Thymus (tissue), 11 donors: ENCODE results near the gene MAPT. TPM values are rescaled to one million over a fixed set of nuclear protein-coding genes. Genes with fewer than 3 reads are reported as not detected.
A peak's percentile ranks its signal among the peaks of the same experiment; 100 is the strongest.

Source experiments
- DNase-seq, 9 donors: peaks; one replicate each; pipeline ENCODE4 v3.0.0-alpha.2; 2013; ENCODE audit warnings: low spot score in 9 of 9, low read depth in 6 of 9, missing footprints in 1 of 9
- H3K27ac ChIP-seq, 2 donors: one replicate each; pipeline ENCODE4 v1.5.1; 2013; ENCODE audit warnings: control low read depth in 1 of 2, low read depth in 1 of 2, low read length in 1 of 2, mild to moderate bottlenecking in 1 of 2, moderate library complexity in 1 of 2
- H3K27me3 ChIP-seq, 2 donors: one replicate each; pipeline ENCODE4 v1.5.1; 2013; ENCODE audit warnings: low read length in 1 of 2; ENCODE audit not compliant: control insufficient read depth in 2 of 2, insufficient read depth in 1 of 2
- H3K36me3 ChIP-seq, 2 donors: one replicate each; pipeline ENCODE4 v1.5.1; 2013; ENCODE audit warnings: low read length in 1 of 2, mild to moderate bottlenecking in 1 of 2, moderate library complexity in 1 of 2; ENCODE audit not compliant: control insufficient read depth in 2 of 2, insufficient read depth in 2 of 2
- H3K4me1 ChIP-seq, 2 donors: one replicate each; pipeline ENCODE4 v1.5.1; 2013; ENCODE audit warnings: low read length in 2 of 2; ENCODE audit not compliant: control insufficient read depth in 2 of 2, insufficient read depth in 2 of 2
- H3K4me3 ChIP-seq, 2 donors: one replicate each; pipeline ENCODE4 v1.5.1; 2013; ENCODE audit warnings: low read length in 2 of 2, control low read depth in 1 of 2, mild to moderate bottlenecking in 1 of 2
- H3K9me3 ChIP-seq, 2 donors: one replicate each; pipeline ENCODE4 v1.5.1; 2013; ENCODE audit warnings: low read length in 1 of 2, mild to moderate bottlenecking in 1 of 2; ENCODE audit not compliant: control insufficient read depth in 2 of 2, insufficient read depth in 1 of 2
- WGBS: extraction: QIAGEN DNeasy Blood & Tissue Kit; methylation state at CpG from one replicate; pipeline ENCODE4 v1.1.7; 2013; 5-methylcytosine and 5-hydroxymethylcytosine counted together
- polyA plus RNA-seq: library from polyadenylated mRNA; stranded (reverse); fragments of 200-250 nt; gene quantifications from one replicate; pipeline ENCODE4 v1.2.3, GENCODE V29; 2013
- total RNA-seq: library from RNA; stranded (reverse); fragments of 120-200 nt; gene quantifications from one replicate; pipeline ENCODE4 v1.2.4, GENCODE V29; 2013
- donor health status: healthy.

MAPT gene
- total and polyA plus RNA-seq, 2 donors, result 0.57 to 0.84 TPM

DNA sequence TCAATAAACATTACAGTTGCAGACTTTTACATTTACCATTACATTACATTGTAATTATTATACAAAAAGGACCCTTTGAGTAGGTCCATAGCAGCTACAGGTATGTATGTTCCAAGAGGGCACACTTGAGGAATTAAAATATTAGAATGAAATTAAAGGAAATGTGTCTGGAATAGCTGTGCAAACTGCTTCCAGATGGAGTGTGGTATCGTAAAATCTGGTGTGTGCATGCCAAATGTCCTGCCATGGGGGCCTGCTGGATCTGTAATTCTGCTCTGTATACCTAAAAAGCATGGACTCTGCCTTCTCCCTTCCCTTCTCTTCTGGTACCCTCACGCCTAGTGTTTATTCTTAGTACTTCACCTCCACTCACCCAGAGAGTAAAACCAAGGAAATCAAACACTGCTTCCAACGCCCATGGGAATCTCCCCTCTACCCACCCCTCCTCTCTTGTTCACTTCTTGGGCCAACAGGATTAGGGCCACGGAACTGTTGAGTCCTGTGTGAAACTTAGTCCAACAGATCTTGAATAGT is 143.4 kb downstream of the MAPT start:
- Histone ChIP-seq H3K9me3 (no peaks in the 10 kb centered on the region), H3K4me3 (no peak overlapping the region), H3K36me3 (peaks cover 68 to 93% of the 10 kb centered on the region in 2 donors), H3K4me1 (no peaks in the 10 kb centered on the region), H3K27me3 (no peaks in the 10 kb centered on the region), H3K27ac (no peak overlapping the region)
- DNase-seq, result no peak
- 96% methylated on average over 4 of the region's 4 CpGs for WGBS

DNA sequence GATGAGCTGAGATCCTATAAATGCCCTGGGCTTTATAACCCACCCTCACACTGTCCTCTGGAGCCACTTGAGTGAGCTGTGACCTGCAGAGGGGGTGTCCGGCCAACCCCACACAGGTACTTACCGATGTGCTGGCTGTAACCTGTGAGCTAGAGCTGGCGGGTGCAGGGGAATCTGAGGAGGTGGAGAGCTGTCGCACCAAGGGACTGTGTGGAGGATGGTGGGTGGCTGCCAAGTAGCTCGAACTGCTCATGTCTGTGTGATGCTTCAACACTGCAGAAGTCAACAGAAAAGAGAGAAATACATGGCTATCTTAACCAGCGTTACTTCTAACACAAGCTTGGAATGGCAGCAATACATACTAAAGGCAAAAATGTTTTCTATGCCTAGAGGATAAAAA is 144.1 kb downstream of the MAPT start:
- Histone ChIP-seq H3K4me1 (no peaks in the 10 kb centered on the region), H3K4me3 (no peak overlapping the region), H3K36me3 (peaks cover 68 to 93% of the 10 kb centered on the region in 2 donors), H3K9me3 (no peaks in the 10 kb centered on the region), H3K27ac (no peak overlapping the region), H3K27me3 (no peaks in the 10 kb centered on the region)
- DNase-seq, result no peak
- 98% methylated on average over 6 of the region's 6 CpGs for WGBS

DNA sequence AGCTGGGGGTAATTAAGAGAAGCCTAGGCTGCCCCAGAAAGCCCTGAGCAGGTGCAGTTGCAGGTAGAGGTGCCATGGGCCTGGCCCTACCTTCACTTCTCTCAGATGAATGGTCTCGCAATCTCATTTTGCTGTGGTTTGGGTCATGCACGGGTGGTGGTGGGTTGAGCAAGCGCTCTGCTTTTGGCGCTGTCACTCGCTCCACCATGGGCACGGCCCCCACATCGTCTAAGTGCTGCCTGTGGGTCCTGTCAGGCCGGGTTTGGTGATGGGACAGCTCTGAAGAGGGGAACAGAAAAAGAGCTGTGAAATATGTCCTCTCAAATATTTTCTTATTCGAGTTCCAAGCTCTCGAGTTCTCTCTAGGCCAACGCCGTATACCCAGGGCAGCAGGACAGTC is 144.6 kb downstream of the MAPT start:
- Histone ChIP-seq H3K36me3 (peaks cover 67 to 93% of the 10 kb centered on the region in 2 donors), H3K4me1 (no peaks in the 10 kb centered on the region), H3K27me3 (no peaks in the 10 kb centered on the region), H3K4me3 (no peak overlapping the region), H3K27ac (no peak overlapping the region), H3K9me3 (no peaks in the 10 kb centered on the region)
- DNase-seq, result no peak
- WGBS, result 97% methylated on average over 12 of the region's 12 CpGs

DNA sequence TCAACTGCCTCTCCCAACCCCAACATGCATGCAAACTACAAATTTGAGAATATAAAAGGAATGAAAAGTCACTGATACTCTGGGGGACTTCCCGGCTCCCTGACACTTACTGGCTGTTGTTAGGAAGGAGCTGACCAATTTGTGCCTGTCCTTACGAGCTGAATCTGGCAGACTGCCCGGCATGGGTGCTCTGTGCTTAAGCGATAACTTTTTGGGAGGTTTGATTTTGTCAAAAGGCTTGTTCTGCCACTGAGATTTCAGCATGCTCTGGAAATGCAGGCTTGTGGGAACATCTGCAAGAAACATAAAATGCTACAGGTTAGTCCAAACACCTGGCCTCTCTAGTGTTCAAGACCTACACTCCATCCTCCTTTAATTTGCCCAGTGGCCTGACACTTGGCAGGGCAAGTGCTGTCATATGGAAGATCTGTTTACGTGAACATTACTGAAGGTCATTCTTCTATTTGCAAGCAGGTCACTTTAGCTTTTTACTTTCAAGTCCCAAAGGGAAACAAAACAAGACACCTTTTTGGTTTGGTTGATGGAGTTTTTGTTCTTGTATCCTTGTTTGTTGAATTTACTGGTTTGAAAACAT is 145.3 kb downstream of the MAPT start:
- peaks cover 65 to 93% of the 10 kb centered on the region in 2 donors for H3K36me3 ChIP-seq
- no peaks in the 10 kb centered on the region for H3K4me1 ChIP-seq
- no peak overlapping the region for H3K4me3 ChIP-seq
- 96% methylated on average over 5 of the region's 5 CpGs for WGBS
- DNase-seq, result no peak
- H3K27me3 ChIP-seq, result no peaks in the 10 kb centered on the region
- no peak overlapping the region for H3K27ac ChIP-seq
- H3K9me3 ChIP-seq, result no peaks in the 10 kb centered on the region

DNA sequence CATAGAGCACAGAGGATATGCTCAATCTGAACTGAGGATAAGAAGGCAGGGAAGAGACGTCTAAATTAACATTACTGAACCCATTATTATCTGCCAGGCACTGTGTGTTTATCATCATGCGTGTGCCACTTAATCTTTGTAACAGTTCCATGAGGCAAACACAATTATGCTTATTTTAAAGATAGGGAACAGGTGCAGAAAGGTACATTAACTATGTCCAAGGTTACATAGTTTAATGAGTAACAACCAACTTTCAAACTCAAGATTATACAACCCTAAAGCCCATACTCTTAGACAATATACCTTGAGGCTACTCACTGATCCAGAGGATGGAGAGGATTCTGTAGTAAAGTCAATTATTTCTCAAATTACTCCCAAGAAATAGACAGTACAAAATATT is 147.9 kb downstream of the MAPT start:
- 98% methylated on average over 2 of the region's 2 CpGs for WGBS
- Histone ChIP-seq H3K9me3 (no peaks in the 10 kb centered on the region), H3K27me3 (no peaks in the 10 kb centered on the region), H3K27ac (no peak overlapping the region), H3K36me3 (peaks cover 61 to 87% of the 10 kb centered on the region in 2 donors), H3K4me1 (no peaks in the 10 kb centered on the region), H3K4me3 (no peak overlapping the region)
- DNase-seq, result no peak

DNA sequence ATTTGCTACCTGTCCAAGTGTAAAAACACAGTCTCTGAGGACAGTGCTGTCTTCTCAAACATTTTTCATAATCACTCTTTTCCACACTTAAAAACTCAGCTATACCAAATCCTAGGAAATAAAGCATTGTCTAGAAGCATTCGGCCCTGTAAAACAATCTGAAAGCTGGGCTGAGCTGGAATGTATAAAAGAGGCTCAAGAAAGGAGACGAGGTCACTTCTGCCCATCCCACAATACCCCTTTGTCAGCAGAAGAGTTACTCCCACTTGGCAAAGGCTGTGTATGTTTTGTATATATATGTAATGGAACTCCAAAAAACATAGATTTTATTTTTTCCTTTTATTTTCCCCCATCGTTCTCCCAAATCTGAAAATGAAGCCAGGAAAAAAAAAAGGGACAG is 148.6 kb downstream of the MAPT start:
- Histone ChIP-seq H3K27ac (no peak overlapping the region), H3K36me3 (peaks cover 65 to 87% of the 10 kb centered on the region in 2 donors), H3K4me1 (no peaks in the 10 kb centered on the region), H3K4me3 (no peak overlapping the region), H3K9me3 (no peaks in the 10 kb centered on the region), H3K27me3 (no peaks in the 10 kb centered on the region)
- DNase-seq, result no peak
- WGBS, result 93% methylated on average over 3 of the region's 3 CpGs

DNA sequence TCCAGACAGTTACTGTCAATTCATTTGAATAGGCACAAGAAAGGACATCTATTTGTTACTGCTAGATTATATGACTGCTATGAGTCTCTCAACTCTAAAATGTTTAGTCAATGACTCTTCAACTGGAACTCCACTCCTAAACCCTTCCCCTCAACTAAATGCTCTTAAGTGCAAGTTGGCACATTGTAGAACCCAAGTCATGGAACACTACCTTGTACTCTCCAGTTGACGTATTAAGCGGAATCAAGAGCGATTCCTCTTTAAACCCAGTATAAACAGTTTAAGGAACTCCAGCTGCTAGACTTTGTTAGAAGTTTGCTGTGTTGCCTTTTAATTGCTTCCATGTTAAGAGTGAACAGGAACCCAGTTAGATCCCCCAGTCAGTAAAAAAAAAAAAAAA is 149.3 kb downstream of the MAPT start:
- Histone ChIP-seq H3K36me3 (peaks cover 65 to 86% of the 10 kb centered on the region in 2 donors), H3K4me3 (no peak overlapping the region)
- 96% methylated on average over 3 of the region's 3 CpGs for WGBS

DNA sequence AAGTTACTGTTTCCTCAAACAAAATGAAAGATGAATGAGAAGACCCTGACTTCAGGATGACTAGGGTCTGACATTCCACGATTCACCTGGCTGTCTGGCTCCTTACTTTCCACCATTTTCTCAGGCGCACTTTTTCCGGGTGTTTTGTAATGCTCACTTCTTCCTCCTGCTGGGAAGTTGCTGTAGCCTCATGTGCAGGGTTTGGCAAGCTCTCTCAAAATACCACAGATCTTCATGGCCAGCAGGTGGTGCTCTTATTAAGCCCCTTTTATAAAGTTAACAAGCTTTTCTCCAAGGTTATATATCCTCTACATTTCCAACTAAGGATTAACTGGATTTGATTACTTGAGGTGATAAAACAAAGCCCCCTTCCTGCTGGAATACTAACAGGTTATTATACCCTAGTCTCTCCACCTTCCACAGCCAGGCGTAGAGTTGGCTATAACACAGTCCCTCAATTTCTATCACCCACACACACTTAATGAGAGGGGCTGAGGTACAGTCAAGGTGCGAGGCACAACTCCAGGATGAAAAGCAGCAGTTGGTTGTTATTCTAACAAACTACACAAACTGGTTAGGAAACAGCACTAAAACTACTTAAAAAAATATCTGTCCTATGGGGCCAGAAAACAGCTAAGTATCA is 150.1 kb downstream of the MAPT start:
- Histone ChIP-seq H3K27ac (peak overlapping the region in 1 of 2 donors; percentile 58), H3K36me3 (peaks cover 60 to 85% of the 10 kb centered on the region in 2 donors)
- peak; percentile 33 to 82 (median 52) for DNase-seq

More for the DNA sequence above, 149.3 kb downstream of the MAPT start:
- no peaks in the 10 kb centered on the region for H3K27me3 ChIP-seq
- H3K4me1 ChIP-seq, result no peaks in the 10 kb centered on the region
- no peak overlapping the region for H3K27ac ChIP-seq
- DNase-seq, result no peak
- H3K9me3 ChIP-seq, result no peaks in the 10 kb centered on the region

DNA sequence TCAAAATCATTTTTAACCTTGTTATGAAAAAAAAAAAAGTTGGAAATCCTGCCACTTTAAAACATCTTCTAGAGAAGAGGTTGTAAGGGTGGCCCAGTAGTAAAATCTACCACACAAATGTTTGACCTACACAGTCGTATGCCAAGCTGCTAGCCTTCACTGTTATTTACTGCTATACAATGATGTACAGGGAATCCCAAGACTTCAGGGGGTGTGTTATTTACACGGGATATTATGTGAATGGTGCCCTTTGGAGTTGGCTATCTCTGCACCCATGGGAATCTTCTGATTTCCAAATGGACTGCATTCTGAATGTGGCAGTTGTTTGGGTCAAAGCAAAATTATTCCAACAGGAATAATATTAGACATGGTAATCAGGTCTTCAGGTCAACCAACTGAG is 150.6 kb downstream of the MAPT start:
- H3K36me3 ChIP-seq, result peaks cover 61 to 86% of the 10 kb centered on the region in 2 donors
- WGBS, result 91% methylated on average over 2 of the region's 2 CpGs
- no peaks in the 10 kb centered on the region for H3K4me1 ChIP-seq
- no peak overlapping the region for H3K27ac ChIP-seq
- no peak overlapping the region for H3K4me3 ChIP-seq
- no peaks in the 10 kb centered on the region for H3K27me3 ChIP-seq
- no peaks in the 10 kb centered on the region for H3K9me3 ChIP-seq
- no peak for DNase-seq

More for the DNA sequence above, 150.1 kb downstream of the MAPT start:
- no peaks in the 10 kb centered on the region for H3K27me3 ChIP-seq
- H3K9me3 ChIP-seq, result no peaks in the 10 kb centered on the region
- no peak overlapping the region for H3K4me3 ChIP-seq
- no peaks in the 10 kb centered on the region for H3K4me1 ChIP-seq
- WGBS, result 67% methylated on average over 5 of the region's 5 CpGs
